ENCODE data around the gene TANC1. TPM values are rescaled to one million over a fixed set of nuclear protein-coding genes. Genes with fewer than 3 reads are reported as not detected.
A peak's percentile ranks its signal among the peaks of the same experiment; 100 is the strongest.

The TANC1 gene
- polyA plus RNA-seq, 2 of the 4 experiments (the other 2 are of a cell fraction): 9.2 to 21.2 TPM

- no peaks in the 10 kb centered on the region for H3K9me3 ChIP-seq
- FAIRE-seq: no peak
- POLR2A ChIA-PET: no interaction called here
- H3K4me2 ChIP-seq: no peak overlapping the region
- 92% methylated on average over 8 of the region's 8 CpGs for WGBS (ENCODE audit: missing lambda C conversion rate)
- no peak for DNase-seq (ENCODE audit: low read depth in 1 of 2, low spot score in 1 of 2)
- H3K4me3 ChIP-seq: no peak overlapping the region
- CTCF ChIA-PET: interaction anchor here (1.0 to 14.1 kb wide), 25 partner anchors 9 to 592 kb away, joined by 3 to 150 read pairs (median 4); partner anchors contain the start of genes MARCHF7 and TANC1
- TF ChIP-seq KDM5A (IDR thresholded peaks at IDR 0.05) (no peak), CBX8 (IDR thresholded peaks at IDR 0.05) (no peak), TFCP2L1 (CRISPR knock-in tag; IDR thresholded peaks at IDR 0.05) (no peak), ZFP36 (IDR thresholded peaks at IDR 0.05; ENCODE audit: borderline replicate concordance, partially characterized antibody) (no peak), SREBF2 (IDR thresholded peaks at IDR 0.05) (no peak), EHF (CRISPR knock-in tag; IDR thresholded peaks at IDR 0.05) (no peak), ESRRA (IDR thresholded peaks at IDR 0.05; ENCODE audit: borderline replicate concordance, low read length) (no peak), POLR2A (IDR thresholded peaks at IDR 0.05; ENCODE audit: low read length) (no peak), MAX (IDR thresholded peaks at IDR 0.05) (no peak), MAZ (IDR thresholded peaks at IDR 0.05; ENCODE audit: borderline replicate concordance, low read depth, low read length) (no peak), REST (IDR thresholded peaks at IDR 0.05) (no peak), E2F6 (IDR thresholded peaks at IDR 0.05; ENCODE audit: borderline replicate concordance, low read depth) (no peak)
- TF ChIP-seq, protein P1, sequence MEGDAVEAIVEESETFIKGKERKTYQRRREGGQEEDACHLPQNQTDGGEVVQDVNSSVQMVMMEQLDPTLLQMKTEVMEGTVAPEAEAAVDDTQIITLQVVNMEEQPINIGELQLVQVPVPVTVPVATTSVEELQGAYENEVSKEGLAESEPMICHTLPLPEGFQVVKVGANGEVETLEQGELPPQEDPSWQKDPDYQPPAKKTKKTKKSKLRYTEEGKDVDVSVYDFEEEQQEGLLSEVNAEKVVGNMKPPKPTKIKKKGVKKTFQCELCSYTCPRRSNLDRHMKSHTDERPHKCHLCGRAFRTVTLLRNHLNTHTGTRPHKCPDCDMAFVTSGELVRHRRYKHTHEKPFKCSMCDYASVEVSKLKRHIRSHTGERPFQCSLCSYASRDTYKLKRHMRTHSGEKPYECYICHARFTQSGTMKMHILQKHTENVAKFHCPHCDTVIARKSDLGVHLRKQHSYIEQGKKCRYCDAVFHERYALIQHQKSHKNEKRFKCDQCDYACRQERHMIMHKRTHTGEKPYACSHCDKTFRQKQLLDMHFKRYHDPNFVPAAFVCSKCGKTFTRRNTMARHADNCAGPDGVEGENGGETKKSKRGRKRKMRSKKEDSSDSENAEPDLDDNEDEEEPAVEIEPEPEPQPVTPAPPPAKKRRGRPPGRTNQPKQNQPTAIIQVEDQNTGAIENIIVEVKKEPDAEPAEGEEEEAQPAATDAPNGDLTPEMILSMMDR (IDR thresholded peaks at IDR 0.05): no peak
- H3K4me1 ChIP-seq: peaks cover 20% of the 10 kb centered on the region
- H3K27ac ChIP-seq: no peak overlapping the region
- no peak for ATAC-seq
Measured at GRCh38 chr2:159119652-159120257, 151.3 kb downstream of the TANC1 start.

DNA sequence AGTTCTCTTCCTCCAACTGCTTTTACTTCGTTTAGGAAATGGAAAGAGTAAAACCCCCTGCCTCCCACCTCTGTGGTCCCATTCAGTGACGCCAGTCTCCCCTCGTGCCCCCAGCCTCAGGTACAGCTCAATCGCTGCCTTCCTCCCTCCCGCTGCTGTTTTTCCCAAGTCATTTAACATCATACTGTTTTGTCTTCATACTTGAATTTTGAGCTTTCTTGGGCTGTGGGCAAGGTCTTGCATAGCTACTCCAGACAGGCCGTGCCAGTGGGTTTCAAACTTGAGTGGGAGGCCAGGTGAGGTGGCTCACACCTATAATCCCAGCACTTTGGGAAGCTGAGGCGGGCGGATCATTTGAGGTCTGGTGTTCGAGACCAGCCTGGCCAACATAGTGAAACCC, 155.3 kb downstream of the TANC1 start:
- TF ChIP-seq ZNF302 (CRISPR knock-in tag; IDR thresholded peaks at IDR 0.05) (no peak), E2F6 (IDR thresholded peaks at IDR 0.05; ENCODE audit: borderline replicate concordance, low read depth) (no peak), NPAS2 (CRISPR knock-in tag; IDR thresholded peaks at IDR 0.05; ENCODE audit: borderline replicate concordance) (no peak), MAFK (IDR thresholded peaks at IDR 0.05; ENCODE audit: partially characterized antibody) (no peak), PHF8 (IDR thresholded peaks at IDR 0.05; ENCODE audit: borderline replicate concordance, low read depth) (no peak), USF2 (IDR thresholded peaks at IDR 0.05) (no peak), HOXB13 (CRISPR knock-in tag; IDR thresholded peaks at IDR 0.05; ENCODE audit: low read depth) (no peak), POLR2AphosphoS2 (conservative IDR thresholded peaks at IDR 0.05; ENCODE audit: low read length) (no peak), CHD4 (IDR thresholded peaks at IDR 0.05; ENCODE audit: borderline replicate concordance) (no peak), ELK1 (IDR thresholded peaks at IDR 0.05; ENCODE audit: low read depth, low read length) (no peak), HOXA7 (CRISPR knock-in tag; IDR thresholded peaks at IDR 0.05) (no peak), CBX8 (IDR thresholded peaks at IDR 0.05) (no peak), CEBPB (IDR thresholded peaks at IDR 0.05) (no peak)
- WGBS (ENCODE audit: missing lambda C conversion rate): 92% methylated on average over 9 of the region's 9 CpGs
- DNase-seq (ENCODE audit: low read depth in 1 of 2, low spot score in 1 of 2) (no peak), ATAC-seq (no peak), FAIRE-seq (no peak)
- Histone ChIP-seq H3K9me3 (no peaks in the 10 kb centered on the region), H3K4me2 (peak overlapping the region; percentile 41), H3K4me1 (peaks cover 25% of the 10 kb centered on the region), H3K4me3 (no peak overlapping the region), H3K27ac (peak overlapping the region; percentile 68 to 87)
- POLR2A ChIA-PET: no interaction called here
- CTCF ChIA-PET: interaction anchor here (0.7 to 14.1 kb wide), 4 partner anchors 9 to 224 kb away, joined by 3 to 150 read pairs (median 6); no protein-coding TSS in a partner anchor

All from A549 (cell line).